ENCODE results near the gene KLHL35.

The KLHL35 gene

GRCh38 chr11:75398906-75399305, 34.1 kb downstream of the KLHL35 start:
- Histone ChIP-seq H3K9me2 (replicated peaks; ENCODE audit: insufficient read depth, low read length) (no peaks in the 10 kb centered on the region), H3K27me3 (ENCODE audit: low read length) (no peaks in the 10 kb centered on the region), H3K4me3 (ENCODE audit: insufficient read depth, low read length, poor library complexity, severe bottlenecking) (no peak overlapping the region), H2AFZ (ENCODE audit: low read depth, low read length, severe bottlenecking) (peak overlapping the region; percentile 80), H3K9me3 (ENCODE audit: insufficient read depth, low read length) (no peaks in the 10 kb centered on the region), H3F3A (ENCODE audit: insufficient read depth) (peaks cover 45% of the 10 kb centered on the region), H3K9ac (ENCODE audit: low read length) (no peak overlapping the region), H3K27ac (ENCODE audit: low read depth, low read length) (no peak overlapping the region), H4K20me1 (ENCODE audit: low read depth, low read length) (peaks cover 30% of the 10 kb centered on the region), H3K36me3 (ENCODE audit: low read length) (peaks cover 33% of the 10 kb centered on the region), H3K79me2 (ENCODE audit: insufficient read depth, low read length) (peaks cover 44% of the 10 kb centered on the region), H3K4me2 (ENCODE audit: low read depth, low read length, poor library complexity, severe bottlenecking) (peak overlapping the region; percentile 18)
- no peak for TF ChIP-seq EZH2phosphoT487 (conservative IDR thresholded peaks at IDR 0.05; ENCODE audit: low read length)
- TF ChIP-seq CTCF (IDR thresholded peaks at IDR 0.05; ENCODE audit: insufficient read depth, low read length, poor library complexity, severe bottlenecking): no peak

- Histone ChIP-seq H3F3A (ENCODE audit: insufficient read depth) (no peaks in the 10 kb centered on the region), H3K27me3 (ENCODE audit: low read length) (no peaks in the 10 kb centered on the region), H3K4me2 (ENCODE audit: low read depth, low read length, poor library complexity, severe bottlenecking) (no peak overlapping the region), H3K9me2 (replicated peaks; ENCODE audit: insufficient read depth, low read length) (no peaks in the 10 kb centered on the region), H3K9me3 (ENCODE audit: insufficient read depth, low read length) (no peaks in the 10 kb centered on the region), H3K79me2 (ENCODE audit: insufficient read depth, low read length) (no peaks in the 10 kb centered on the region), H3K9ac (ENCODE audit: low read length) (no peak overlapping the region), H4K20me1 (ENCODE audit: low read depth, low read length) (no peaks in the 10 kb centered on the region), H3K36me3 (ENCODE audit: low read length) (no peaks in the 10 kb centered on the region), H3K4me3 (ENCODE audit: insufficient read depth, low read length, poor library complexity, severe bottlenecking) (no peak overlapping the region), H3K27ac (ENCODE audit: low read depth, low read length) (no peak overlapping the region), H2AFZ (ENCODE audit: low read depth, low read length, severe bottlenecking) (no peak overlapping the region)
- TF ChIP-seq EZH2phosphoT487 (conservative IDR thresholded peaks at IDR 0.05; ENCODE audit: low read length) (no peak), CTCF (IDR thresholded peaks at IDR 0.05; ENCODE audit: insufficient read depth, low read length, poor library complexity, severe bottlenecking) (no peak)
These were observed 38.7 kb downstream of the KLHL35 start for GRCh38 chr11:75394085-75394840.

GRCh38 chr11:75389925-75390324, 43.1 kb downstream of the KLHL35 start:
- no peaks in the 10 kb centered on the region for H3K9me3 ChIP-seq (ENCODE audit: insufficient read depth, low read length)
- TF ChIP-seq CTCF (IDR thresholded peaks at IDR 0.05; ENCODE audit: insufficient read depth, low read length, poor library complexity, severe bottlenecking): no peak
- no peak overlapping the region for H2AFZ ChIP-seq (ENCODE audit: low read depth, low read length, severe bottlenecking)
- H3K27ac ChIP-seq (ENCODE audit: low read depth, low read length): no peak overlapping the region
- no peaks in the 10 kb centered on the region for H4K20me1 ChIP-seq (ENCODE audit: low read depth, low read length)
- H3K9me2 ChIP-seq (replicated peaks; ENCODE audit: insufficient read depth, low read length): no peaks in the 10 kb centered on the region
- H3K4me3 ChIP-seq (ENCODE audit: insufficient read depth, low read length, poor library complexity, severe bottlenecking): no peak overlapping the region
- no peak overlapping the region for H3K9ac ChIP-seq (ENCODE audit: low read length)
- H3F3A ChIP-seq (ENCODE audit: insufficient read depth): no peaks in the 10 kb centered on the region
- H3K79me2 ChIP-seq (ENCODE audit: insufficient read depth, low read length): no peaks in the 10 kb centered on the region
- H3K27me3 ChIP-seq (ENCODE audit: low read length): no peaks in the 10 kb centered on the region
- no peaks in the 10 kb centered on the region for H3K36me3 ChIP-seq (ENCODE audit: low read length)
- no peak overlapping the region for H3K4me2 ChIP-seq (ENCODE audit: low read depth, low read length, poor library complexity, severe bottlenecking)

Measured in SU-DHL-6 (cell line).